Astrocyte of the spinal cord (primary cell): ENCODE data around the gene ZNF783.

Source experiments
- DNase-seq: peaks from one replicate; pipeline ENCODE4 v3.0.0; 2011; ENCODE audit warnings: low read depth, low spot score
- H3K4me3 ChIP-seq: 2 replicates; pipeline ENCODE4 v1.5.1; 2011; ENCODE audit warnings: low read depth, mild to moderate bottlenecking, low read length, moderate library complexity
- CTCF ChIP-seq: IDR thresholded peaks from 2 replicates; pipeline ENCODE4 v1.5.1; 2012; ENCODE audit warnings: low read depth, mild to moderate bottlenecking, low read length, inconsistent platforms
- in situ Hi-C: cut with HindIII; loops from 2 replicates; pipeline ENCODE4 v1.10.0; 2017; ENCODE audit warnings: low sequenced_read_pairs

Gene ZNF783

GRCh38 chr7:149261829-149262617 is at the start of gene ZNF783:
Gene ZNF783, plus strand, starts transcription at chr7:149262196. Its CDS starts 138 bp downstream, at chr7:149262334.
- TF ChIP-seq CTCF: peak; percentile 60
- H3K4me3 ChIP-seq: peak within 1 kb of the TSS; percentile 57
- peak; percentile 92 for DNase-seq
- in situ Hi-C loops: no loop called here

- H3K4me3 ChIP-seq: no peak overlapping the region
- no peak for TF ChIP-seq CTCF
- no peak for DNase-seq
- in situ Hi-C loops: no loop called here
Observed at GRCh38 chr7:149214020-149214720, 47.8 kb upstream of the ZNF783 start.

- in situ Hi-C loops: no loop called here
- no peak for DNase-seq
- no peak for TF ChIP-seq CTCF
- no peak overlapping the region for H3K4me3 ChIP-seq
Observed at GRCh38 chr7:149216402-149216801, 45.6 kb upstream of the ZNF783 start.

- DNase-seq: no peak
- no peak for TF ChIP-seq CTCF
- no peak overlapping the region for H3K4me3 ChIP-seq
- in situ Hi-C loops: no loop called here
Observed at GRCh38 chr7:149217570-149217969, 44.4 kb upstream of the ZNF783 start.

GRCh38 chr7:149218469-149219420 is 43.3 kb upstream of the ZNF783 start:
- DNase-seq: no peak
- TF ChIP-seq CTCF: no peak
- H3K4me3 ChIP-seq: no peak overlapping the region
- in situ Hi-C loops: no loop called here

GRCh38 chr7:149220534-149220933 is 41.5 kb upstream of the ZNF783 start:
- TF ChIP-seq CTCF: no peak
- no peak for DNase-seq
- H3K4me3 ChIP-seq: no peak overlapping the region
- in situ Hi-C loops: no loop called here
